Activated T-cell treated with anti-CD3 and anti-CD28 coated beads for 4 hours (primary cell): Measurements from ENCODE around the gene CPNE5.

Experiments used
- DNase-seq: peaks from one replicate; pipeline ENCODE4 v3.0.0-alpha.2; 2020

Gene CPNE5

DNA sequence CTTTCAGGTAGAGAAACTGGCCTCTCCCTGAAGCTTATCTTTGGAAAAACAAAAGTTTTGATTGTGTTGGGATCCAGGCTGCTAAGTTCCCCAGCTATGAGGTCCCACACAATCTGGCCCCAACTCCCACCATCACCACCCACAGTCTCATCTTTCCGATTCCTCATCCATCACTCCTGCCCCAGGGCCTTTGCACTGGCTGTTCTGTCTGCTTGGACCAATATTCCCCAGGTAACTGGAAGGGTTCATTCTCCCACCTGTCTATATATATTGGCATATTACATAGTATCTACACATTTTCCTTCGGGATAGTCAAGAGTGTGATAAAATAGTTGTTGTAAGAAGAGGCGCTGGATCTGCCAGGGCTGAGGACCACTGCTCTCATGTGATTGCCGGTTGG is 52.0 kb downstream of the CPNE5 start:
- no peak for DNase-seq

DNA sequence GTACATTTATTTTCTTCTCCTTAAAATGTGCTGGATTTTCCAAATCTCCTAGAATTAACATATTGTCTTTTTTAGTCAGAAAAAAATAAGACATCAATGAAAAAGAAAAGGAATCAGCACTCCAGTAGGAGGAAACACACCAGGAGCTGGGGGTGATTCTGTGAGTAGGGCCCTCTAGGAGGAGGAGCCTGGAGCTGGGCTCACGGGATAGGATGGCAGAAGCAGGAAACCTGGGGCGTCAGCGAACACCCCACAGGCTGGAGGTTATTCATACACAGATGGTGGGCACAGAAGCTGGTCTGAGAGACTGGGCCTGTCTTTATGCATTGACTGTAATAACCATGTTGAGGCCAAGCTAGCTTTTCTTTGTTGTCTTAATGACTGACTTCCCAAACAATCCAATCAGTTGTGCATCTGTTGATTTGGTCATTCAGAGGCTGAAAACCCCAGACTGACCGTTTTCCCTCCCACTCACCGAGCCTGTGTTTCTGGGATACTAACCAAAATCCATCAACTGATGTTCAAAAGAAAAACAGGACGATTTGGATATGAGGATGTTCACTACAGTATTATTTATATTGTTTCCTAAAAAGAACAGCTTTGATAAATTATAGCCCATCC is 53.1 kb downstream of the CPNE5 start:
- no peak for DNase-seq

DNA sequence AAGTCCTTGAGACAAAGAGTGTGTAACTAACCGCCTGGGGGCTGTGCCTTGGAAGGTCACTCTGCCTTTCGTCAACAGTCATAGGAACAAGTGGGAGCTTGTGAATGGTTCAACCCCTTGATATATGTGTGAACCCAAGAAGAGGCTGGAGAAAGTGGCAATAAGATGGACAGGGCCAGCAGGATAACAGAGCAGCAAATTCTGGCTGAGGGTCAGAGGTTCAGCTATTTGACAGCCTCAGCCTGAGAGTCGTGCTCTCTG is 54.9 kb downstream of the CPNE5 start:
- no peak for DNase-seq

DNA sequence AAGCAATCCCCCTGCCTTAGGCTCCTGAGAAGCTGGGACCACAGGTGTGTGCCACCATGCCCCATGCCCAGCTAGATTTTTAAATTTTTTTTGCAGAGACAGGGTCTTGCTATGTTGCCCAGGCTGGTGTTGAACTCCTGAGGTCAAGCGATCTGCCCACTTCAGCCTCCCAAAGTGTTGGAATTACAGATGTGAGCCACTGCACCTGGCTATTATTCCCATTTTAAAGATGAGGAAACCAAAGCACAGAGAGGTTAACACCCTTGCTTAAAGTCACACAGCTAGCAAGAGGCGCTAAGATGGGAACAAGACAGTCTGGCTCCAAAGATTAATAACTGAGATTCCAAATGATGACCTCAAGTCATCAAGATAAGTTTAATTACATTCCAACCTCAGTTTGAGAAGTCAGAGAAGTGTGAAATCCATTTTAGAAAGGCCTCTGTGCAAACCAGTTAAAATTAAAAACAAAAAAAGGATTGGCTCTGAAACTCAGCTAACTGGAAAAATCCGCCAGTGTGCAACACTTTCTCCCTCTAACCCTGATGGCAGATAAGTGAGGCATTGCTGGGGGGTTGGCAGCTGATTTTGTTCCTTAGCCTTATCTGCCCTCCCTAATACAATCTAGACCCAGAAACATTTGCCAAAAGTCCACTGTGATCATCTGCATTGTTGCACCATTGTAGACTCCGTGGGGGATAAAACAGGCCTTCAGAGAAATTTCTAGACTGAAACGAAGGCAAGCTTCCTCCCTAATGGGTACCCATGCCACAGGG is 55.5 kb downstream of the CPNE5 start:
- no peak for DNase-seq

DNA sequence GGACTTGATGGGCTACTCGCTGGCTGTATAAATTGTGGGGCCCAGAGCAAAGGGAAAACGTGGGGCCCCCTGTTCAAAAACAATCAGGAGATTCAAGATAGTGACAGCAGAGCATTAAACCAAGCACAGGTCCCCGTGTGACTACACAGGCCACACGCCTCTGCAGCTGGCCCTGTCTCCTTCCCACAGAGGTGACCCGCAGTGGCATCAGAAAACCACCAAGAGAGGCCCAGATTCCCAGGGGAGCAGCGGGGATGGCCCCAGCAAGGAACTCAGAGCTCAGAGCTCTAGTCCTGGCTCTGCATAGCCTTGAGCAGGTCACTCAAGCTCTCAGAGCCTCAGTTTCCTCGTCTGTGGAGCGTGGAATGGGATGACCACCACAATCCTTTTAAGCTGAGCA is 57.6 kb downstream of the CPNE5 start:
- no peak for DNase-seq

DNA sequence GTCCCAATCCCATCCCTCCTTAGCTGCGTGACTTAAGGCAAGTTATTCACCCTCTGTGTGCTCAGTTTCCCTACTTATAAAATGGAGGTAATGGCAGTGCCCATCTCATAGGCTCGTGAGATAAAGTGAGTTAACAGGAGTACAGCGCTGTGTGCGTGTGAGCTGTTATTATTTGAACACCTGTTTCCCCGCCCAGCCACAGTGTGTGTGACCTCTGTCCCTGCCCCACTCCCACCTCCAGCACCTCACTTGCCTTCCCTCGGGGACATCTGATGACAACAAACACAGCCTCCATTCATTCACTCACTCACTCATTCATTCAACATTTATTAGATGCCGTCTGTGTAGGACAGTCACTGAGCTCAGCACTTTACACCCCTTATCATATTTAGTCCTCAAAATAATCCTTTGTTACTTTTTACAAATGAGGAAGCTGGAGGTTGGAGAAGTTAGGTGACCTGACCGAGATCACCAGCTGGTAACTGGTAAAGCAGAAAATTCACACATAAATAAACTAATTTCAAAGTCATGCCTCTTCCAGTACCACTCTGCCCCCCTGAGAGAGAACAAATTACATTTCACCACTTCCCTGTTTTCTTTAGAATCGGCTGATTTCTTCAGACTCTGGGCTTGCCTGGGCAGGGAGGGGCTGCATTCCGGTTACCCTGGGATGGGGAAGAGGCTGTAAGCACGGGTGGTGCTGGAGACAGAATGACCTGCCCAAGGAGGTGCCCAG is 58.6 kb downstream of the CPNE5 start:
- DNase-seq, result no peak

DNA sequence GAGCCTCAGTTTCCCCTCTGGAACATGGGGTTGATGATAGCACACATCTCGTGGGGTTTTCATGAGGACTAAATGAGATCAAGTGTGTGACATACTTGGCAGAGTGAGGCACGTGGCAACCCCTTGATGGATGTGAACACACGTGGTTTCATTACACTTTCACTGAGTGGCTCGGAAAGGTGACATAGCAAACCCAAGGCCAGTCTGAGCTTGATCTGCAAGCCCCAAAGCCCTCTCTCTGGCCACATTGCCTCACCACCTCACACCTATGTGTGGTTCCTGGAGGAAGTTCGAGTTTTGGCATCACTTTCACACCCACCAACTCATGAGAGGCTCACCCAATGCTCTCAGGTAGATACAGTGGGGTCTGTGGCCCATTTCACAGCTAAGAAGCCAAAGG is 60.0 kb downstream of the CPNE5 start:
- DNase-seq, result no peak

DNA sequence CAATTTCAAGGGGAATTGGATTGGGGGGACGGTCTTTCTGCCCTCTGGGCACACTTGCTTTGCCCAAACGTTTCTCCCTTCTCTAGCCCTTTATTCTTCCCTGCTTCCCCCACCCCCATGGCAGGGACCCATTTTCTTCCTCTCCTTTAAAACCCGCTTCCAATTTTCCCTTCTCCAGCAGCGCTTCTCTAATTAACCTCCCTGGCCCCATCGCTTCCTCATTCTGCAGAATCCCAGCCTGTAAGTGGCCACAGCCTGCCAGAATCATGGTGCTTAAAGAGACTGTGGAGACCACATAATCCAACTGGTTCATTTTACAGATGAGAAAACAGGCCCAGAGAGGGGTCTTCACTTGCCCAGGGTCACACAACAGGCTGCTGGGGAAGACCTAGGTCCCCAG is 61.4 kb downstream of the CPNE5 start:
- DNase-seq, result no peak

DNA sequence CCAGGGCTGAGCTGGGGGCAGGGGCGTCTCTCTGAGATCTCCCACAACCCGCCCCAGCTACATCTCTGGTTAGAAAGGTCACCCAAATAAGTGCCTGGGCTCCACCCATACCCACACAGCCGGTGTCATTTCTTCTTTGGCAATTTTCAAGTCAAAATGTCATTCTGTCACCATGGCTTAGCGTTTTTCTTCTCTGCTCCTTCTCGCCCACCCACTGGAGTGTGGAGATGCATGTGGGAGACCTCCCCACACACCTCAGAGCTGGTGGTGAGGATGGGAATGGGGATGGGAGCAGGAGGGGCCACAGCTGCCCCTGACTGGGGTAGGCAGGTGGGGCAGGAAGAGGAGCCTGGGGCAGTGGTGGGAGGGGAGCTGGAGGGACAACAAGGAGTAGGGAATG is 63.1 kb downstream of the CPNE5 start:
- no peak for DNase-seq

DNA sequence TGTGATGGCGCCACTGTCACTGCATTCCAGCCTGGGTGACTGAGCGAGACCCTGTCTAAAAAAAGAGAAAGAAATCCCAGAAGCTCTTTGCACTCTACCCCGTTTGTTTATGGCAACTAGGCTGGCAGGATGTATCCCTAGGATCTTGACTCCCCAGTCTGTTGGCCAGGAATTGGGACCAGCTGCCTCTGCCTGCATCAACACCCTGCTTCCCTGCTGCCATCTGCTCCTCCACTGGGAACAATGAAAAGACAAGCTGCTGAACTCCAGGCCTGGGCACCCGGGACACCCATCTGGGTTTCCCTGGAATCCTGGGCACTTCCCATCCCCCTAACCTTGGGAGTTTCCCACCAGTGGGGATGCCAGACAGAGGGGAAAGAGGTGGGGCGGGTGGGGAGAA is 64.9 kb downstream of the CPNE5 start:
- DNase-seq, result no peak

DNA sequence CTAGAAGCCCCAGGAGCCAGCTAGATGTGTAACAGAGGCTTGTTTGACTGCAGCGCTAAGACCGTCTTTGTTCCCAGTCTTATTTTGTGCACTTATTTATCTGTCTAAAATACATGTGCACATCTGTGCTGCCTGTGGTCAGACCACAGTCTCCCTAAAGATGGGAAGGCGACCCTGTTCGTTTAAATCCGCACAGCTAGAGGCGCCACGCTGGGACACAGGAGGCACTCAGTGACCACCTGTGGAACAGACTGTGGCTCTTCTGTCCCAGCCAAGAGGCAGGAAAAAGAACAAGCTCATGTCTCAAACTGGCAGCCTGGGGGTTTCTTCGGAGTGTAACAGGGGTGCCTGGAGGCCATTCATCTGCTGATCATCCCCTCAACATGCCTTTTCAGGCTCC is 66.8 kb downstream of the CPNE5 start:
- DNase-seq, result no peak

DNA sequence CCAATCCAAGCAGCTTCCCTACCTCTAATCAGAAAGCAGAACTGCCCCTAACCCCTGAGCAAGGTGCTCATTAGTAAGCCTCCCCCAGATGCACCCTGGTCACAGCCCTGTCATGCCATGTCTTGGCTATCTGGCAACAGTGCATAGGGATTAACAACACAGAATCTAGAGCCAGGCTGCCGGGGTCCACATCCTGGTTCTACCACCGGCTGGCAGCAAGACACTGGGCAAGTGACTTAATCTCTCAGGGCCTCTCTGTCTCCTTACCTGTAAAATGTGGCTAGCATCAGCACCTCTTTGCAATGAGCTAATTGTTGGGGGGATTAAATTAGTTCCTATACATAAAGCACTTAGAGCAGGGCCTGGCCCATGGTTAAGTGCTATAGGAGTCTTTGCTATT is 68.1 kb downstream of the CPNE5 start:
- DNase-seq, result no peak

DNA sequence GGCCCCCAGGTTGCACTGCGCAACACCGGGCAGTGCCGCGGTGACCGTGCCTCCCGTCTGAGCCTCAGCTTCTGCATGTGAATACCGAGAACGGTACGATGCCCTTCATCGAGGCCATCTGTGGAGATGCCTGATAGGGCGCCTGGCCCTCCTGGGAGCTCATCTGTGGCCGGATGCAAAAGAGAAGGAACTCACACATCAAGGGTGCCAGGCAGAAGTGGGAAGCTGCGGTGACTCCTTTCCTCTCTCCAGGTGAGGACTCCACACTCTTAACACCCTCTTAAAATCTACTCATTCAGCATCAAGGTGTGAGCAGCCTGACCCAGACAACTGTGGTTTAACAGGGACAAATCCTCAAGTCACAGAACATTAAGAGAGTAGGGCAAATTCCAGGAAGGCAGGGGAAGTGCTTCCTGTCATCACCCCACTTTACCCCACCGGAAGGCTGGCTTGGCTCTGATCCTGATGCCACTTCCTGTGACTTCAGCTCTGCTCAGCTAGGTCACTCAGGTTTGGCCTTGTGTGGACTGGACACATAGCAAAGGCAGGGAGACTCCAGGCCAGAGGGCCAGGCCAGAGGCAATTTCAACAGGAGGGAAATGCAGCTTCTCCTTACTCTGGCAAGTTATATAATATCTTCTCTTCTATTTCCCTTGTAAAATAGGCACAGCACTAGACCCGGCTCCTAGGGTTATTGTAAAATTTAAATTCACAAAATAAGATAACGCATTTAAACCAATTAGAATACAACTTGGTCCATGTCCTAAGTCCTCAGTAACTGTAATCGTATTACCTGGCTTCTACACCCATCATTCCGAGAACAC is 69.4 kb downstream of the CPNE5 start:
- DNase-seq, result no peak

DNA sequence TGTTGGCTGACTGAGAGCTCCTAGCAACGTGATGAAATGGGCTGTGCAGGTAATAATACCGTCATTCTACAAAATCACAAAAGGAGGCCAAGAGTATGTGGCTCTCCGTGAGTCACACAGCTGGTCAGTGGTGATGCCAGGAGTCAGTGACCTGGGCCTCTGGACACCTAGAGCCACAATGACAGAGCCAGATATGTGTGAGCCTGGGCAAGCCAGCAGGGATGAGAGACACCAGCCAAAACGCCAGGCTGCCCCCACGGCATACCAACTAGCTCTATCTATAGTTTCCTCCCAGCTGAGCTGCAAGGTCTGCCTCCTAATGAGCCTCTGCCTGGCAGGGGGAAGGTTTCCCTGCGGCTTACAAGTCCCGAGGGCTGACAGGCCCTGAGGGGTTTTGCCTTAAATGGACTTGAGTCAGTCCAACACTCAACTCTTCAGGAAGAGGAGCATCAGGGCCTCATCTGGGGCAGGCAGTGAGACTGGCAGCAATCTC is 70.0 kb downstream of the CPNE5 start:
- no peak for DNase-seq

DNA sequence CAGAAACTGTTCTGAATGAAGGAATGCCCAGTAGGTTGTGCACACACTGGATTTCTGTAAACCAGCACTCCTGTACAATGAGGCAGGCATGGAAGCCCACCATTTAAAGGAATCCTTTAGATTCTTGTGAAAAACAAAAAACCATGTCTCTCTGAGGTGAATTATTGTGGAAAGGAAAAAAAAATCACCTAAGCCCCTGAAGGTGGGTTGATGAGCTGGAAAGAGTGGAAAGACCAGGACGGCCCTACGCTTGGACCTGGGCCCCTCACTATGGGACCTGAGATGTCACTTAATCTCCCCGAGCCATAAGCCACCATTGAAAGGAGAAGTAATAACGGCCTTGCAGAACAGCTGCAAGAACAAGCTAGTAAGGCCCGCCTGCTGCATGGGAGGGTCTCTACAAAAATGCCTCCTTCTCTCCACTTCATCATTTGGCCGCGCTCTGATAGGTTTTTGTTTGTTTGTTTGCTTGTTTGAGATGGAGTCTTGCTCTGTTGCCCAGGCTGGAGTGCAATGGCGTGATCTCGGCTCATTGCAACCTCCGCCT is 72.8 kb downstream of the CPNE5 start:
- DNase-seq, result no peak

DNA sequence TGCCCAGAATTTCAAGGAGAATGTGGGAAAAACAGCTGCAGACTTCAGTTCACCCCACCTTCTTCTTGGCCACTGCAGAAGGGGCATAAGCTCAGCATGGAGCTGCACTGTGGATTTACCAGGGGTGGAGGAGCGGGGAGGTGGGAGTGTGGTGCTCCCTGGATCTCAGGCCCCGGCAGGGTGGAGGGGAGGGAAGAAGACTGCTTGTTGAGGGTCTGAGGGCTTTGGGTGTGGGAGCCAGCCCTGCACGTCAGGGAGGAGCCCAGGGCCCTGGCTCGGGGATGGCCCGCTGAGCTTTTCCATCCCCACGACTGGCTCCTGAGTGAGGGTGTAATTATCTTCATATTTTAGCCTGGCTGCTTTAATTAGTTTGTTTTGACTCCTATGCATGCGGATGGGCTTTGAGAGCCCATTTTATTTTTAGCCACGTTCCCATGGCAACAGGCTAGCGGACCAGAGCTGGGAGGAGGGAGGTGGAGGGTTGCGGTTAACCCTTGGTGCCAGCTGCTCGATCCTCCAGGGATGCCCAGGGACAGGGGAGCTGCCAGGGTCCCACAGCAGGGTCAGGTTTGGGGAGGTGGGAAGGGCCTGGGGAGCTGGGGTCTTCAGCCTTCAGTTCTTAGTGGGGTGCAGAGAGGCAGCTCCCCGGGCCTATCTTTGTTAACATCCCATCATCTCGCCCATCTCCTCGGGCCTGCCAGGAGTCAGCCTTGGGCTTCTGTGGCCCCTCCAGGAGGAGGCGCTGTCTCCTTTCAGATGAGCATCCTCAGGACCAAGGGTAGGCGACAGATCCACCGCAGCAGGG is 73.4 kb downstream of the CPNE5 start:
- DNase-seq, result peak; percentile 70

DNA sequence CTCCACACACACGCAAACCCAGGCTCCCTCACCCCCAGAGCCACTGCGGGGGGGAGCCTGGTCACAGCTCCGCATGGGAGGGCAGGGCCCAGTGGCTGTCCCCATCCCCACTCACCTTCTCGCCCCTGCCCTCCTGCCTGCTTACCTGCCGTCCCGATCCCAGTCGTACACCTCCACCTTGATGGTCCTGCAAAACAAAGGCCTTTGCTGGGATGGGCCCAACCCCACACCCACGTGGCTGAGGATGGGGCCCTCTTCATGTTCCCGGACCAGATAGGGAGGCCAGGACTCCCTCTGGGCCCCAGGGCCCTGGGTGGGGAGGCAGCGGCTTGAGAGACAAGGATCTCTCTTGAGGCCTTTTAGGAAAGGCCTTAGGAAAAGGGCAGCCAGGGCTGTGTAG is 74.1 kb downstream of the CPNE5 start:
- DNase-seq, result no peak

DNA sequence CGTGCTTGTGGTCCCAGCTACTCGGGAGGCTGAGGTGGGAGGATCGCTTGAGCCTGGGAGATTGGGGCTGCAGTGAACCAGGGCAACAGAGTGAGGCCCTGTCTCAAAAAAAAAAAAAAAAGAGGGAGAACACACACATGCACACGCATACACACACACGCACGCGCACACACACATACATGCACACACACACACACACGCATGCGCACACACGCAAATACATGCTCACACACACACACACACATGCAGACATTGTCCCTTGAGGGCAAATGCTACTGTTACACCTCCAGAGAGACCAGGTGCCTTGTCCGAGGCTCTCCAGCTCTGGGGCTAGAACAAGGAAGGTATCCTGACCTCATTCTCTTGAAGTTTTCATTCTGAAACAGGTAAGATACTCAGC is 77.1 kb downstream of the CPNE5 start:
- no peak for DNase-seq

DNA sequence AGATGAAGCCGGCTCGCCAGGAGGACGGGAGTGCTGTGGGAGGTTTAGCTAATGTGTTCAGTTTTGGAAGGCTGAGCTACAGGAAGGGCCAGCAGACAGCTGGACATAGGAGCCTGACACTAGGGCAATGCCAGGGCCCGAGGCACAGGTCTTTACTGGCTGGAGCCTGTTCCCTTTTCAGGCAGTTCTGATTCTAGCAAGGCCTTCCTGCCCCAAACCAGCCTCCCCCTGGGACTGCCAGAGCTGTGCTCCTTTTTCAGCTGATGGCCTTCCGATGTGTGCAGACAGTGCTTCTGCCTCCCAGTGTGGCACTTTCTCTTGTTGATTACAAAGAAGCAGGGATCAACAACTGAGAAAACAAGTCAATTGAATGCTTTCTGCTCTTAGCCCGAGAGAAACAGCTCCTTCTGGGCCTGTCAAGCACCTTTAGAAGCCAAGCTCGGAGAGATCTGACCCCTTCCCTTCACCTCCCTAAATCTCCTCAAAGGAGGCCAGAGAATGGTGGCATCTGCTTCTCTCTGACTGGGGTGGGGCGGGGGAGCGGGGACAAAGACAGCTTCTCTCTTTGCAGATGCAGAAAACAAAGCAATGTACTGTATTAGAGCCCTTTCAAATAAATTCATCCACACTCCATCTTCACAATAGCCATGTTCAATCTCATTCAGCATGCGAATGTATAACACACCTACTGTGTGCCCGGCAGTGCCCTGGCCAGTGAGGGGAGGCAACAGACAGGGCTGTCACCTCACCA is 78.4 kb downstream of the CPNE5 start:
- DNase-seq, result no peak

DNA sequence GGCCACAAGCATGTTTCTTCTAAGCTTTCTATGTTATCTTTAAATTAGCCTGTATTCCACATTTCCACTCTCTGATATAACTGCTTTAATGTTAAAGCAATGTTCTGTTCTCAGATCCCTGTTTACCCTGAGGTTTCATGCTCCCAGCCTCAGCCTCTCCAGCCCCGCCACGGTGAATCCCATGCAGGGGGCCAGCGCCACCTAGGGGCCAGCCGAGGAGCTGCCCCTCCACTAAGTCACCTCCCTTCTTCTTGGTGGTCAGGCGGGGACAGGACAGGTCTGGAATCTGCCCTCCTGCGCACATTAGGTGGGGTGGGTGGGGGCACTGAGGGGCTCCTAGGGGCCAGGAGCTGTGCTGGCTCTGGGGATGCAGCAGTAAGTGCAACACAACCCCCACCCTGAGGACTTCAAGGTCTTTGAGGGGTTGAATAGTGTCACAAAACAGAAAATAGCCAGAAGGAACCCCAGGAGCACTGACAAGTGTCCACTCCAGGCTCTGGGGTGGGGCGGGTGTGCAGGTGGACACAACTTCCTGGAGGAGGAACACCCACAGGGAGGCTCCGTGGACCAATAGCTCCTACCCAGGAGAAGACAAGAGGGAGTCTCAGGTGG is 80.0 kb downstream of the CPNE5 start:
- DNase-seq, result peak; percentile 73

DNA sequence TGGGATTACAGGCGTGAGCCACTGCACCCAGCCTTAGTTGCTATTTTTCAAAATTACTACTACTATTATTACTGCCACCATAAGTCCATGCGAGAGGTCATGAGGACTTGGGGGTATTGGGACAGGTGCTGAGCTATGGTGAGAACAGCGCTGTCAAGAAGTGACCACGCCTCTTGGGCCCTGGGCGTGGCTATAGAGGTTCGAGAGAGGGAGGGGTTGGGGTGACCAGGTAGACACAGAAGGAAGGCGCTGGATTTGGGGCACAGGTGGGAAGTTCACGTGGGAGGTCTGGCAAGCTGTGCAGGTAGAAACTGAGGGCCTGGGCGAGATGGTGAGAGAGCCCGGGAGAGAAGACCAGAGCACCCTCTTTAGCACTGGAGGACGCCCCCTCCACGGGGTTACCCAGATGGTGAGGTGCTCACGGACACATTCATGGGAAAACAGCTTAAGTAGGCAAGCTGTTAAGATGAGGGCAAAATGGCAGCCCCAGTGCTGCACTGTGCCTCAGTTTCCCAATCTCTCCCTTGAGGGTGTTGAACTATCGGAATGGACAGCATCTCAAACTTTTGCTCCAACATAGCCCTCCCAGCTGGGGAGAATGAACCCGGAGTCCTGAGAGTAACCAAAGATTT is 80.6 kb downstream of the CPNE5 start:
- no peak for DNase-seq
